Measurements from ENCODE around the gene CMPK2.

CMPK2 gene

GRCh38 chr2:6818012-6818411 lies 47.7 kb downstream of the CMPK2 start (continued):
- no peak for TF ChIP-seq ZNF449 (tag by site-specific recombination; IDR thresholded peaks at IDR 0.05)
- TF ChIP-seq ZNF37A (tag by site-specific recombination; IDR thresholded peaks at IDR 0.05), result no peak
- no peak for TF ChIP-seq ZNF623 (tag by site-specific recombination; IDR thresholded peaks at IDR 0.05)
- TF ChIP-seq, protein P1, sequence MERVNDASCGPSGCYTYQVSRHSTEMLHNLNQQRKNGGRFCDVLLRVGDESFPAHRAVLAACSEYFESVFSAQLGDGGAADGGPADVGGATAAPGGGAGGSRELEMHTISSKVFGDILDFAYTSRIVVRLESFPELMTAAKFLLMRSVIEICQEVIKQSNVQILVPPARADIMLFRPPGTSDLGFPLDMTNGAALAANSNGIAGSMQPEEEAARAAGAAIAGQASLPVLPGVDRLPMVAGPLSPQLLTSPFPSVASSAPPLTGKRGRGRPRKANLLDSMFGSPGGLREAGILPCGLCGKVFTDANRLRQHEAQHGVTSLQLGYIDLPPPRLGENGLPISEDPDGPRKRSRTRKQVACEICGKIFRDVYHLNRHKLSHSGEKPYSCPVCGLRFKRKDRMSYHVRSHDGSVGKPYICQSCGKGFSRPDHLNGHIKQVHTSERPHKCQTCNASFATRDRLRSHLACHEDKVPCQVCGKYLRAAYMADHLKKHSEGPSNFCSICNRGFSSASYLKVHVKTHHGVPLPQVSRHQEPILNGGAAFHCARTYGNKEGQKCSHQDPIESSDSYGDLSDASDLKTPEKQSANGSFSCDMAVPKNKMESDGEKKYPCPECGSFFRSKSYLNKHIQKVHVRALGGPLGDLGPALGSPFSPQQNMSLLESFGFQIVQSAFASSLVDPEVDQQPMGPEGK (tag by site-specific recombination; IDR thresholded peaks at IDR 0.05), result no peak
- TF ChIP-seq ZNF555 (tag by site-specific recombination; conservative IDR thresholded peaks at IDR 0.05), result no peak
- TF ChIP-seq, protein P2, sequence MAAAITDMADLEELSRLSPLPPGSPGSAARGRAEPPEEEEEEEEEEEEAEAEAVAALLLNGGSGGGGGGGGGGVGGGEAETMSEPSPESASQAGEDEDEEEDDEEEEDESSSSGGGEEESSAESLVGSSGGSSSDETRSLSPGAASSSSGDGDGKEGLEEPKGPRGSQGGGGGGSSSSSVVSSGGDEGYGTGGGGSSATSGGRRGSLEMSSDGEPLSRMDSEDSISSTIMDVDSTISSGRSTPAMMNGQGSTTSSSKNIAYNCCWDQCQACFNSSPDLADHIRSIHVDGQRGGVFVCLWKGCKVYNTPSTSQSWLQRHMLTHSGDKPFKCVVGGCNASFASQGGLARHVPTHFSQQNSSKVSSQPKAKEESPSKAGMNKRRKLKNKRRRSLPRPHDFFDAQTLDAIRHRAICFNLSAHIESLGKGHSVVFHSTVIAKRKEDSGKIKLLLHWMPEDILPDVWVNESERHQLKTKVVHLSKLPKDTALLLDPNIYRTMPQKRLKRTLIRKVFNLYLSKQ (tag by site-specific recombination; IDR thresholded peaks at IDR 0.05; ENCODE audit: borderline replicate concordance), result no peak

GRCh38 chr2:6814869-6815268 lies 50.8 kb downstream of the CMPK2 start:
- H3K36me3 ChIP-seq (ENCODE audit: control insufficient read depth in 2 of 2, insufficient read depth in 1 of 2, low read length in 2 of 2), result no peaks in the 10 kb centered on the region
- no peak overlapping the region for H3K4me3 ChIP-seq (ENCODE audit: low read depth, low read length)
- H3K4me1 ChIP-seq (ENCODE audit: control insufficient read depth, insufficient read depth, low read length), result no peaks in the 10 kb centered on the region
- no peak overlapping the region for H3K27ac ChIP-seq (ENCODE audit: extremely low read depth, low read depth, low read length)
- H3K9me3 ChIP-seq (ENCODE audit: control insufficient read depth, insufficient read depth, low read depth, low read length), result no peaks in the 10 kb centered on the region
- ChIA-PET POLR2A (no interaction called here), CTCF (no interaction called here)
- TF ChIP-seq KLF7 (tag by site-specific recombination; IDR thresholded peaks at IDR 0.05; ENCODE audit: borderline replicate concordance) (no peak), ZNF514 (tag by site-specific recombination; IDR thresholded peaks at IDR 0.05) (no peak), ZNF529 (tag by site-specific recombination; IDR thresholded peaks at IDR 0.05; ENCODE audit: insufficient replicate concordance) (no peak), ZNF366 (tag by site-specific recombination; conservative IDR thresholded peaks at IDR 0.05) (no peak), ZNF549 (tag by site-specific recombination; IDR thresholded peaks at IDR 0.05) (no peak), ZNF707 (tag by site-specific recombination; IDR thresholded peaks at IDR 0.05) (no peak), GLI4 (tag by site-specific recombination; IDR thresholded peaks at IDR 0.05) (no peak), ZNF704 (tag by site-specific recombination; IDR thresholded peaks at IDR 0.05) (no peak), MYNN (tag by site-specific recombination; IDR thresholded peaks at IDR 0.05; ENCODE audit: borderline replicate concordance) (no peak), SALL2 (tag by site-specific recombination; IDR thresholded peaks at IDR 0.05; ENCODE audit: borderline replicate concordance) (no peak), BCL11A (tag by site-specific recombination; IDR thresholded peaks at IDR 0.05; ENCODE audit: low read depth) (no peak)
- TF ChIP-seq, protein P3, sequence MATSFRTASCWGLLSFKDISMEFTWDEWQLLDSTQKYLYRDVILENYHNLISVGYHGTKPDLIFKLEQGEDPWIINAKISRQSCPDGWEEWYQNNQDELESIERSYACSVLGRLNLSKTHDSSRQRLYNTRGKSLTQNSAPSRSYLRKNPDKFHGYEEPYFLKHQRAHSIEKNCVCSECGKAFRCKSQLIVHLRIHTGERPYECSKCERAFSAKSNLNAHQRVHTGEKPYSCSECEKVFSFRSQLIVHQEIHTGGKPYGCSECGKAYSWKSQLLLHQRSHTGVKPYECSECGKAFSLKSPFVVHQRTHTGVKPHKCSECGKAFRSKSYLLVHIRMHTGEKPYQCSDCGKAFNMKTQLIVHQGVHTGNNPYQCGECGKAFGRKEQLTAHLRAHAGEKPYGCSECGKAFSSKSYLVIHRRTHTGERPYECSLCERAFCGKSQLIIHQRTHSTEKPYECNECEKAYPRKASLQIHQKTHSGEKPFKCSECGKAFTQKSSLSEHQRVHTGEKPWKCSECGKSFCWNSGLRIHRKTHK (tag by site-specific recombination; IDR thresholded peaks at IDR 0.05), result no peak

All from HEK293 (cell line).